GM18502 (cell line): Measurements from ENCODE around the gene EXOC4.
"Not testable (repeated sequence)": the region's sequence is repeated elsewhere in the genome, so short reads cannot be mapped to it uniquely, and the experiment has no call there.

Experiments
- ATAC-seq: cut with Tn5 transposase; IDR thresholded peaks from one replicate; pipeline ENCODE4 v1.9.1; 2021; ENCODE audit warnings: mild to moderate bottlenecking; ENCODE audit not compliant: unreplicated experiment, poor library complexity

EXOC4 gene

DNA sequence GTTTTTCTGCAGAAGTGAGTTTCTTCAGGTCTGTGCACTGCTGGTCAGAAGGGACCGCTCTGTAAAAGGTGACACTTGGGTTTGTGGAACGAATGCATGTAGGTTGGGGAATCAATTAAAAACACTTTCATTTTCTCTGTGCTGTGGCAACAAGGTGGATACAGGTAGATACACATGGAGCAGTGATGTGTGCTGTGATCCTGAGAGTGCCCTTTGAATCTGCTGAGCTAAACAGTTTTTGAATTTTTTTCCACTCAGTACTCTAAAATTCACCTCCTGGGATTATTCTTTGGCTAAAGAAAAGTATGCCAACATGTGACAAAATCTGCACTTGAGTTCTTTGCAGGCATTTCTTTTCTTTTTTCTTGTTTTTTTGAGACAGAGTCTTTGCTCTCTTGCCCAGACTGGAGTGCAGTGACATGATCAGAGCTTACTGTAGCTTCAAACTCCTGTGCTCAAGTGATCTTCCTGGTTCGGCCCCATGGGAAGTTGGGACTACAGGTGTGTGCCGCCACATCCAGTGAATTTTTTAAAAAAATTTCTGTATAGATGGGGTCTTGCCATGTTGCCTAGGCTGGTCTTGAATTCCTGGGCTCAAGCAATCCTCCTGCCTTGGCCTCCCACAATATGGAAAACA lies 338.9 kb downstream of the EXOC4 start:
- no peak for ATAC-seq

DNA sequence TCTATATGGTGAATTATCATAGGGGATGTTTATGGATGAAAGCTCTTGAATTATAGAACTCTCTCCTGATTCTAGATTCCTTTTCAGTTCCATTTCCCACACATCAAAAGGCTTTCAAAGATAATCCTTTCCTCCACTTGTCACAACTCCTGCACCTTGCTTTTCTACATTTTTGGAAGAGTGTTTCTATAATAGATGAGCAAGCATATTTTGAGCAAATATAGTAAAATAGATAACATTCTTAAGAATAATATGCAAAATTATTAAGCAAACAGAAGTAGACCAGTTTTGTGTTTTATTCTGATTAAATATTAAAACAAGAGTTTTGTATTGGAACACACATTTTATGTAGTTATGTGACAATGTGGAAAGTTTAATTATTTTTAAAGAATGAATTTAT lies 340.7 kb downstream of the EXOC4 start:
- ATAC-seq: no peak

DNA sequence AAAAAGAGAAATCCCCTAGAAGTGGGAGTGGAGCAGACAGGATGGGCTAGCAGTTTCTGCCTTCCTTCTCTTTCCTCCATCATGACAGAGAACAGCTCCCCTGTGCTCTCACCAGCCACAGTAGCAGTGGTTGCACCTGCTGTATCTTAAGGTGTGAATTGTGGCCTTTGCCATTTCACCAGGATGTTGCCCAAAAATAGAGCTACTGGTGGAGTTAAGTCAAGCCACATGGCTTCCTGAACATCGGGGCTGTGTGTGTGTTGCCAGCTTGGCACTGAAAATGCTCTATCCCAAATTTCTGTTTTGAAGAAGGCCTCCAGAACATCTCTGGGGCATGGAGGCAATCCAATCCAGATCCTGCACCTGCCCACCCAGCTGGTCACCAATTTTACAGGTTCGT lies 348.7 kb downstream of the EXOC4 start:
- ATAC-seq: no peak

DNA sequence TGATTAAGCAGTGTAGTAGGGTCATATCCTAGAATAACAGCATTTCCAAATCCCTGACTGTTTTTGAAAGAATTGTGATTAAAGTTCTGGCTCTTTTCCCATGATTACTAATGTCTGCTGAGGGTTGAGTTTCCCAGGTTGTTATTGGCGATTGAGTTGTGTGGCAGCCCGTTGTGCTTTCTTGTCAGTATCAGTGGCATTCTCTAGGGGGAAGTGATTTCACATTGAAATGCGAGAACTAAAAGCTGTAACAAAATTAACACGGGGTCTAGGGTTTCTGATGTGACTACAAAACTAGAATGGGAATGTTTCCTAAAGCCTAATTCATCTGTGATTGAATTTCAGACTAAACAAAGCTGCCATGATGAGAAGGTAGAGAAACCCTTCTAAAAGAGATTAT lies 349.4 kb downstream of the EXOC4 start:
- no peak for ATAC-seq

DNA sequence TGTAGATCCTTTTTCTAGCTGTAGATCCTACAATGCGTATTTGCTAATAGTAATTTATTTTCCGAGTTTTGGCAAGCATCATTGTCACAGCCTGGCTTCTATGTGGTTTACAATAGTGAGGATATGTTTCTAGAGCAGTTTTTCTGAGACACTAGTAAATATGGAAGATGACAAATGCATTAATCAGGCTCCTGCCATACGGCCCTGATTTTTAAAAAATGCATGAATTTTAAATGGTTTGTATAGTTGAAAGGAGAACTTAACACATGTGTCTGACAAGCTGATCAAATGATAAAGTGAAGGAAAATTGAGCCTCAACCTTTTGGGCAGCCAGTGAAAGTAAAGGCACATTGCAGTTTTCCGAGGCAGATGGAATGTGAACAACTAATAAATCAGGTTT lies 354.1 kb downstream of the EXOC4 start:
- no peak for ATAC-seq

DNA sequence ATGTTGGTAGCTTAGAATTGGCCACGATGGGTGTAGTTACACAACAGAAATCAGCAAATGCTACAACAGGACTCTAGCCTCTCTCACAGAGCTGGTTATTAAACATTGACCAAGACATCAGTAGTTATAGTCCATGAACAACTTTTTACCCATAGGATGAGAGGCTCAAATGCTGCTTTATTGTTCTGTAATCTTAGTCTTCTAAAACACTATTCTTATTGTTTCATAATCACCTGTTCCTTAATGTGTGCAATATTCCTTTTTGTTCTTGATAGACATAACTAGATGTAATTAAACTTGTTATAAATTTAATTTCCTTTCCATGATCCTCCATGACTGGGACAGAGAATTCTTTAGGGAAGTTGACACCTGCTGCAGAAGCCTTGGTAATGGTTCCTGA lies 356.9 kb downstream of the EXOC4 start:
- ATAC-seq: no peak

DNA sequence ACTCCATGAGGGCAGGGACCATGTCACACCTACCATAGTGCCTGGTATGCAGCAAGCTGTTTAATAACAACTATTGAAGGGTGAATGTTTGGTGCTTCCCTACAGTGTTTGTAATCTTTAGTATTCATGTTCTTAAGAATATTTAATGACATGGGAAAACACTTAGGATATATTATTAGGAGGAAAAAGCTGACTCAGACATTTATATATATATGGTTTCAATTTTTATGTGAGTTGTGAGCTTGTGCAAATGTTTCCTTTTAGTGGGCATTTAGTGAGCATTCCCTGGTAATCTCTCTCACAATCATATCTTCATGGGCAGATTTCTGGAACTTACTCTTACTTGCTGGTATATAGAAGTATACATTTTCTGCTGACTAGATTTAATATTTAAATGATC lies 359.1 kb downstream of the EXOC4 start:
- no peak for ATAC-seq

DNA sequence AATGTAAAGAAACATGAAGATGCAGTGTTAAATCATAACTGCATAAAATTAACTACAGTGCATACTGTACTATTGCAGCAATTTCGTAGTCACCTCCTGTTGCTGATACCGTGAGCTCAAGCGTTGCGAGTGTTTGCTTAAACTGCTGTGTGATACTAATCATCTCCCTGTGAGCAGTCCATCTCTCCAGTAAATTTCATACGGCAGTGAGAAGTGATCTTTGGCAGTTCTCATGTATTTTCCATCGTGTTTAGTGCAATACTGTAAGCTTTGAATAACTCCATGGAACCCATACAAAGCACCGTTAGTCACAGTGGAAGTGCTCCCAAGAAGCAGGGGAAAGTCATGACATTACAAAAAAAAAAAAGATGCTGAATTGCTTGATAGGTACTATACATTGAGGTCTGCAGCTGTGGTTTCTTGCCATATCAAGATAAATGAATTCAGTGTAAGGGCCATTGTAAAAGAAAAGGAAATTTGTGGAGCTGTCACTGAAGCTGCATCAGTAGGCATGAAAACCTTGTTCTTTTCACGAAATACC lies 360.4 kb downstream of the EXOC4 start:
- ATAC-seq: no peak

DNA sequence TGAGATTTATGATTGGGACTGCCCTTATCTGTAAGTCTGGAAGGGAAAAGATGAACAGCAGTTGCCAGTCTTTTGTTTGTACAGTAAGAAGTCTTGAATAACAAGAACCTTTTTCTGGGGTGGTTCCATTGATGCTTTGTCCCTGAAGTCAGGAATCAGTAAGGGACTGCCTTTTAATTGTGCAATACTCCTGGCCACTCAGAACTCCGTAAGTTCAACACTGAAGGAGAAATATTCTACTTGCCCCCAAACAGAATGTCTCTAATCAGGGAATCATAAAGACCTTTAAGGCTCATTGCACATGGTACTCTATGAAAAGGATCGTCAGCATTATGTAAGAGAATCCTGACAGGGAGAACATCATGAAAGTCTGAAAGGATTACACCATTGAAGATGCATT lies 361.4 kb downstream of the EXOC4 start:
- ATAC-seq: no peak

DNA sequence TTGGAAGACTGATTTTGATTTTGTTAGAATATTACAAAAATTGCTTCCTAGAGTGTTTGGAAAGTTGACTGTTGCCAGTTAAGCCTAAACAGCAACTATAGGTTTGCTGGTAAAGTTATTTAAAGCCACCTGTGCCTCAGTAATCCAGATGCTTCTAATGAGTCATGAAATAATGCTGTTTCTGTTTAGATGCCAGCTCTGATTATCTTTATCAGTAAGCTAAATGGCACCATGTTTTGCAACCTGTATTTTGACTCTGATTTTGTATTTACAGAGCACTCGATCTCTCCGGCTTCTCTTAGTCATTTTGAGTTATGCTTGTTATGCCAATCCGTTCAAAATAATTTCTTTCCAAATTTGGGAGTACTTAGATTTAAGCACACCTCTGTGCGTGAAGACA lies 366.1 kb downstream of the EXOC4 start:
- ATAC-seq: no peak

DNA sequence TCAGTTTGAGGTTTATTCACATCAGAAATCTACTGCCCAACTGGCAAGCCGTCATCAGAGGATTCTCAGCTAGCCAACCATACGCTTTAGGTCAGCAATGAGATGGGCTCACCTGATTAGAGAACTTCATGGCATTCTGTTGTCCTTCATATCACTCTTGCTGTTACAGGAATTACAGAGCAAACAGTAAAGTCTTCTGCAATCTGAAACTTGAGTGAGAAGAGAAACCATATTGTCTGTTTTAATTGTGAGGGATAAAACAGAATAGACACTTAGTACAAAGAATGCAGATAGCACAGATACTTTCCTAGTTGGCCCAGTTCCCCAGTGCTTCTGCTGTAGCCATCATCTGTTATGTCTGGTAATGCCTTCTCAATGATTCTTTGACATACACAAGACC lies 366.6 kb downstream of the EXOC4 start:
- no peak for ATAC-seq

DNA sequence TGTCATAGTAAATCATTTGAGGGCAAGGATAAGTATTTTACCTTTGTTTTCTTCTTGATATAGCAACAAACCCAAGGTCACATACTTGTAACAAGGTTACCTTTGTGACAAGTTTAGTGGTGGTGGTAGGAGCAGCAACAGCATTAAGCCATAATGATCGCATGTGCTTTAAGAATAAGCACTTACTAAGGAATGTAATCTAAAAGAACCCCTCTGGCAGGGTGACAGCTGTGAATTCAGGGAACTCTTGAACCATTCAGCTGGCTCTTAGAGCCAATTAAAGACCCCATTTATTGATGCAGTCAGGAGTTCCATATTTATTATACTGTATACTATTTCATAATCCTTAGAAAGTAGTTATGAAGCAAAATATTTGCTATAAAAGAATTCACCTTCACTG lies 370.8 kb downstream of the EXOC4 start:
- no peak for ATAC-seq

DNA sequence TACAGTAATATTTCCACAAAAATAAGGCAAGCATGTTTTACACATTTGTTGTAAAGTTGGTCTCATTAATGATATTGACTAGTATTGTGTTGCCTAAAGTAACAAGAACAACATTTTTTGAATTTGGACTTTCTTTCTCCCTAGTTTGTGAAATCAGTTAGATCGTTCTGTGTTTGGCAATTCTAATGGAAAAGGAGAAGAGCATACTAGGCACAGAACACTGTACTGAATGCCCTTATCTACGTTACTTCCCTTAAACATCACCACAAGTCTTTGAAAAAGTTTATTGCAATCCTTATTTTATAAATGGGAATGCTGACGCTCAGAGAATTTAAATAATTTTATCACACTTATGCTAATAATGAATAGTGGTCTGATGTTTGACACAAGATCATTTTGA lies 372.2 kb downstream of the EXOC4 start:
- ATAC-seq: no peak

DNA sequence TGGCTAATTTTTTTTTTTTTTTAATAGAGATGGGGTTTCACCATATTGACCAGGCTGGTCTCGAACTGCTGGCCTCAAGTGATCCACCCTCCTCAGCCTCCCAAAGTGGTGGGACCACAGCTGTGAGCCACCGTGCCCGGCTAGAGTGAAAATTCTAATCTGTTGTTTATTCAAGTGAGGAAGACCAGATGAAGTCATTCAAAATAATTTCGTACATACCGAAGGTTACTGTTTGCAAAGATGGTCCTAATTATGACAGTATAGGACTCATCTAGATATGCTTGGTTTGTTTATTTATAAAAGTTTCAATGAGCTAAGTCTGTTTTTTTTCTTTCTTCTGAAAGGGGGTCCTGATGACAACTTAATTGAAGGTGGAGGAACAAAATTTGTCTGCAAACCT lies 376.8 kb downstream of the EXOC4 start:
- no peak for ATAC-seq

DNA sequence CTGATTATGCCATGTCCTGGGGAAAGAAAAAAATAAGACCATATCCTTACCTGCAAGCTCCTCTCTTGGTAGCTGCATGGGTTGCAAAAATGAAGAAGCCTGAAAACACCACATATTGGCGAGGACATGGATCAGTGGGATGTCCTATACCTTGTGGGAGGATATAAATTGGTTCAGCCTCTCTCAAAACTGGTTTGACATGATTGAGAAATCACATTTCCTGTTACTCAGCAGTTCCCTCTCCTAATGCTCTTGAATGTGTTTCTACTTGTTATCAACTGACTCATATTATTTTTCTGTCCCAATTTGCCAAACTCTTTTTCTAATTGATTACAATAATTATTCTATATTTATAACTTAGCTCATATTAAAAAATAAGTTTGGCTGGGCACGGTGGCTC lies 380.2 kb downstream of the EXOC4 start:
- no peak for ATAC-seq

DNA sequence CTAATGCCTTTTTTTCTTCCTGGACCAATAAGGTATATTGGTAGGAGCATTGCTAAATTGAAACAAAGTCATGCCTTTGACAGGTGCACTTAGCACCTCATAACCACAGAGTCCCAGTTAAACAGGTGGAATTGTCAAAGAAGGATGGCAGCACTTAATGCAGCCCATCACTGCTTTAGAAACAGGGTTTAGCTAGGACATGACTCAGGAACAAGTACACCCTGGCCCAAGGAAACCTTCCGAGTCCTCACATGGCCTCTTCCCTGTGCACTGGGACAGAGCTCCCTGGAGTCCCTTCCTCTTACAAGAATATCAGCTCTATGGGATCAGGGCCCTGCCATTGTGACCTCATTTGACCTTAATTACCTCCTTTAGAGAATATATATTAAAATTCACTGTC lies 382.7 kb downstream of the EXOC4 start:
- no peak for ATAC-seq

DNA sequence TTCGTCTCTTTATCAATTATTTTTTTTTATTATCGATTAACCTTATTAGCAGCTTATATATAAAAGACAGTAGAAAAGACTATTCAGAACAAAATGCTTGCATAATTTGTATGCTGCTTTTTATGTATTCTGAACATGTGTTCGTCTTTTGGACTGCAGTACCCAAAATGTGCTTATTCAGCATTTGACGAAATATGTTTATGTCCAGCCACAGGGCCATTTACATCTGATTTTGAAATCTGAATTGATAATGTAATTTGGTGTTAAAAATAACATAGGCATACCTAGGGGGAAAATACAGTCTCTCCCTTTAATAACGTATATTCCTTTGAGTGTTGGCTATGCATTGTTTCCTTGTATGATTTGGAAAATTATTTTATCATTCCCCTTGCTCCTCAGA lies 386.0 kb downstream of the EXOC4 start:
- ATAC-seq: no peak

DNA sequence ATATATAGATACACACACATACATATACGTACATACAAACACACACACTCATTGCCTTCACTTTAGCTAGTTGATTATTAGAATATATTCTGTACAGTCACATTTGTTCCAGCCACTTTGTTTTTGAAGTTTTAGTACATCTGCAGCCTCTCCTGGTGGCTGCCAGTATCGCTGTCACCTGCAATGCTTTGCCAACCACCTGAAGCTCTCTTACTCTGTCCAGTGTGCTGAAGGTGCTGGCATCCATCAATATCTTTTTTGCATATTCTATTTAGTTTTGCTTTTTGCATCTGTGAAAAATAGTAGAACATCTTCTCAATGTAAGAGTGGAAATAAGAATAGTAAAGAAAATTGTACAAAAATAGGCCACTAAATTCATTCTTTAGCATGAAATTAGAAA lies 388.6 kb downstream of the EXOC4 start:
- ATAC-seq: no peak

DNA sequence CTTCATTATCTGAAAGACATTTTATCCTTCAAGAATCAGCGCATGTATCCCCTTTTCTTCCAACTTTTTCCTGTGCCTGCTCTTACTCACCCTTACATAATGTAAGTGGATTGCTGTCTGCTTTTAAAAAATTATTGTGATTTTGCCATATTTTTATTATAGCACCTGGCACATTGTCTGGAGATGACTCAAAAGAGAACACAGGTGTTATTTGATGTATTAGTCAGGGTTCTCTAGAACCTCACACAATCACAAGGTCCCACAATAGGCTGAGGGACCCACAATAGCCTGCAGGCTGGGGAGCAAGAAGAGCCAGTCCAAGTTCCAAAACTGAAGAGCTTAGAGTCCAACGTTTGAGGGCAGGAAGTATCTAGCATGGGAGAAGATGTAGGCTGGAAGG lies 390.0 kb downstream of the EXOC4 start:
- ATAC-seq: no peak

DNA sequence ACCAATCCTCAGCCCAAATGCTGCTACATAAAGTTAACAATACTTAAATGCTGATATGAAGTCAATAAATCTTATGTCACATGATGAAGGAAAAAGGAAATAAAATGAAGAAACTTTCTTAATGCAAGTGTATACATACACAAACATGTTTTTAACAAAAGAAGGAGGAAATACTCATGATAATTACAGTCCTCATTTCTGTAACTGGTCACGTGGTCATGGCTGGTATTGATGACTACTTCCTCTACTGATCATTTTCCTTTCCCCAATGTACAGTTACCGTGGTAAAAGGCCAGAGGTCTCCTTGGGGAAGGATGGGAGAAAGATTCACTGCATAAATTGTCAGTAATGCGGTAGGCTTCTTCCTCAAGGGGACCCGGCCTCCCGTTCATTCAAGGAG lies 390.8 kb downstream of the EXOC4 start:
- not testable (repeated sequence) for ATAC-seq

DNA sequence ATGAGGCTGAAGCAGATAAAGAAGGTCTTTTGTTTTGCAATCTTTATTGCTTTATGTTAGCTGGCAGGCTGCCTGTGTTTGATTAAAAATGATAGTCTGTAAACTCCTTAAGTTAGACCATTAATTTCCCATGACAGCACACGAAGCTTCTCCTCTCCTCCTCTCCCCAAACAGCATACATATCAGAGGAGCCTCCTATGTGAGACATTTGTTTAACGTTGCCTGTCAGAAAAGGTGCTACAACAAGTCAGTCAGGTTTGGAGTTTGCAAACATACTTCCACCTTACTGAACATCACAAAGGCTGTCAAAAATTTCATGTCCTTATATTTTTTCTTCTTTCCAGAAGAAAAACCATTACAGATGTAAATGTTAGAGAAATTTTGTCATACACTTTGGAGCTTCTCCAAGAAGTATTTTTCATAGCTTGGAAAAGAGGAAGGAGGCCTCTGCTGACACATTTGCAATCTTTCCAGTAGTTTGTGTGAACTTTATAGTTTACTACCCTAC lies 393.1 kb downstream of the EXOC4 start:
- no peak for ATAC-seq

DNA sequence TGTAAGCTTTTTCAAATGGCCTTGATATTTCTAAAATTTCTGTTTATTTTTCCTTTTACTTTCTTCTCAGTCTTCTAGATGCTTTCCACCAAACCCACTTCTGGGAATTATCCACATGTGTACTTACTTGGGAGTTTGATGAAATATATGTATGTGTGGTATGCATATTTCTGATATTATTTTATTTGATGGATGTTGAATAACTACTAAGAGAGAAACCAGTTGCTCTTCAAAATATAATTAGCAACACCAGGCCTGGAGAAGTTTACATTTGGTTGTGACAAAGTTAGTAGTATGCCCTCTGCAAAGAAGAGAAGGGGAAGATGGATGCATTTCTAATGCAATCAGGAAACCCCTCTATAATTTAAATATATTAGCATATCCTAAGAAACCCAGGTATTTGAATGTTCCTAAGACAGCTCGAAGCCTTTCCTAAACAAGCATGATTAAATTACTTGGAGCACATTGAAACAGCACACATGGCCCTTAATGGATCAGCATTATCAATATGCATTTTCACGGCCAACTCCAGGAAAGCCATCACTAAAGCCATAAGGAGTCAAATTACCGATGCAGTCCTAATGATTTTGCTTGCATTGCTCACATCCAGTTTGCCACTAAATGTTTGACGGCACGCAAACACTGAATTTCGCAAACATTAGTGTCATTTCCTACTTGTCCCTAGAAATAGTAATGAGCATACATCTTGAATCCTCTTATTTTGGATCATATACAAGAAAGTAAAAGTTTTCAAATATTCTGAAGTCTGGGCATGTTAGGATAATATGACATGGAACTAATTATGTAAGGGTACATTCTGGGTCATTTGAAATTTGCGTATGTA lies 393.8 kb downstream of the EXOC4 start:
- ATAC-seq: no peak
